Colonic mucosa (tissue), 4 donors: ENCODE measurements around the gene FAM20B. TPM values are rescaled to one million over a fixed set of nuclear protein-coding genes. Genes with fewer than 3 reads are reported as not detected.
"Not testable (repeated sequence)": the region's sequence is repeated elsewhere in the genome, so short reads cannot be mapped to it uniquely, and the experiment has no call there.

ENCODE experiments used
- DNase-seq: peaks from one replicate; pipeline ENCODE4 v3.0.0-alpha.2; 2020
- H3K27ac ChIP-seq: fragments of 200-600 bp; one replicate; pipeline ENCODE4 v1.8.0; 2021
- H3K27me3 ChIP-seq: fragments of 200-600 bp; one replicate; pipeline ENCODE4 v1.8.0; 2021
- H3K36me3 ChIP-seq: fragments of 200-600 bp; one replicate; pipeline ENCODE4 v1.8.0; 2021
- H3K4me1 ChIP-seq: fragments of 200-600 bp; one replicate; pipeline ENCODE4 v1.8.0; 2021; ENCODE audit warnings: mild to moderate bottlenecking
- H3K4me3 ChIP-seq: fragments of 200-600 bp; one replicate; pipeline ENCODE4 v1.8.0; 2021
- H3K9ac ChIP-seq, 2 donors: one replicate each; pipeline ENCODE4 v1.7.0; 2013; ENCODE audit warnings: control low read depth in 2 of 2, low read depth in 2 of 2, low read length in 2 of 2
- H3K9me3 ChIP-seq: fragments of 200-600 bp; one replicate; pipeline ENCODE4 v1.8.0; 2021
- intact Hi-C: fragments of 100-400 bp; cut with DNase I; formaldehyde crosslinking; loops from one replicate; pipeline ENCODE4 v1.14.1; 2022
- total RNA-seq, 2 donors: library from RNA; stranded (reverse); fragmentation: NEBNext Ultra II Directional in 1 of 2; extraction: Animal tissue kit (Norgen Biotek cat#: 25700) in 1 of 2; gene quantifications; one replicate each; pipeline ENCODE4 v1.2.1, GENCODE V29; 2021
- TF ChIP-seq, protein P1 (sequence below): fragments of 200-600 bp; IDR thresholded peaks from one replicate; pipeline ENCODE4 v1.8.0; 2022; ENCODE audit warnings: antibody characterized with exemption, mild to moderate bottlenecking
- donor health status: healthy.
- donor health status: DM: no; HTN: no; CAD: no.
- donor health status: DM: no; HTN: no; CAD: no.

Gene FAM20B
- total RNA-seq, 2 donors from 2014 or later = 38.9 to 45.1 TPM

GRCh38 chr1:179038528-179039281, 13.0 kb downstream of the FAM20B start:
- H3K4me1 ChIP-seq = no peaks in the 10 kb centered on the region
- H3K27ac ChIP-seq = no peak overlapping the region
- H3K27me3 ChIP-seq = no peaks in the 10 kb centered on the region
- H3K9me3 ChIP-seq = no peaks in the 10 kb centered on the region
- intact Hi-C loops = no loop called here
- no peak overlapping the region for H3K9ac ChIP-seq
- DNase-seq = no peak
- TF ChIP-seq, protein P1, sequence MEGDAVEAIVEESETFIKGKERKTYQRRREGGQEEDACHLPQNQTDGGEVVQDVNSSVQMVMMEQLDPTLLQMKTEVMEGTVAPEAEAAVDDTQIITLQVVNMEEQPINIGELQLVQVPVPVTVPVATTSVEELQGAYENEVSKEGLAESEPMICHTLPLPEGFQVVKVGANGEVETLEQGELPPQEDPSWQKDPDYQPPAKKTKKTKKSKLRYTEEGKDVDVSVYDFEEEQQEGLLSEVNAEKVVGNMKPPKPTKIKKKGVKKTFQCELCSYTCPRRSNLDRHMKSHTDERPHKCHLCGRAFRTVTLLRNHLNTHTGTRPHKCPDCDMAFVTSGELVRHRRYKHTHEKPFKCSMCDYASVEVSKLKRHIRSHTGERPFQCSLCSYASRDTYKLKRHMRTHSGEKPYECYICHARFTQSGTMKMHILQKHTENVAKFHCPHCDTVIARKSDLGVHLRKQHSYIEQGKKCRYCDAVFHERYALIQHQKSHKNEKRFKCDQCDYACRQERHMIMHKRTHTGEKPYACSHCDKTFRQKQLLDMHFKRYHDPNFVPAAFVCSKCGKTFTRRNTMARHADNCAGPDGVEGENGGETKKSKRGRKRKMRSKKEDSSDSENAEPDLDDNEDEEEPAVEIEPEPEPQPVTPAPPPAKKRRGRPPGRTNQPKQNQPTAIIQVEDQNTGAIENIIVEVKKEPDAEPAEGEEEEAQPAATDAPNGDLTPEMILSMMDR = no peak
- no peaks in the 10 kb centered on the region for H3K36me3 ChIP-seq
- H3K4me3 ChIP-seq = no peak overlapping the region

DNA sequence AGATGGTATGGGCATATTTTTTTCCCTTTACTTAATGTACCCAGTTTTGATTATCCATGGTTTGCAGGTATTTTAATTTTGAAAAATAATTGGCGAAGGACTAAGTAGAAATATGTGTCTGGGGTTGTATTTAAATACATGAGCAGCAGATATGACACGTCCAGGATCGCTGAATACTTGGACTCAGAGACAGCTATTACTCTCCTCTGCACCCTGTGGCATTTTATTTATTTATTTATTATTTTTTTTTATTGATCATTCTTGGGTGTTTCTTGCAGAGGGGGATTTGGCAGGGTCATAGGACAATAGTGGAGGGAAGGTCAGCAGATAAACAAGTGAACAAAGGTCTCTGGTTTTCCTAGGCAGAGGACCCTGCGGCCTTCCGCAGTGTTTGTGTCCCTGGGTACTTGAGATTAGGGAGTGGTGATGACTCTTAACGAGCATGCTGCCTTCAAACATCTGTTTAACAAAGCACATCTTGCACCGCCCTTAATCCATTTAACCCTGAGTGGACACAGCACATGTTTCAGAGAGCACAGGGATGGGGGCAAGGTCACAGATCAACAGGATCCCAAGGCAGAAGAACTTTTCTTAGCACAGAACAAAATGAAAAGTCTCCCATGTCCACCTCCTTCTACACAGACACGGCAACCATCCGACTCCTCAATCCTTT, 13.9 kb downstream of the FAM20B start:
- H3K9ac ChIP-seq, intact Hi-C loops, H3K9me3 ChIP-seq: not testable (repeated sequence)

GRCh38 chr1:179040175-179040551, 14.5 kb downstream of the FAM20B start:
- intact Hi-C loops, H3K4me1 ChIP-seq, H3K9me3 ChIP-seq: not testable (repeated sequence)

More for the DNA sequence above, 13.9 kb downstream of the FAM20B start:
- not testable (repeated sequence) for H3K36me3 ChIP-seq, H3K4me3 ChIP-seq, H3K4me1 ChIP-seq, H3K27ac ChIP-seq, H3K27me3 ChIP-seq, DNase-seq

DNA sequence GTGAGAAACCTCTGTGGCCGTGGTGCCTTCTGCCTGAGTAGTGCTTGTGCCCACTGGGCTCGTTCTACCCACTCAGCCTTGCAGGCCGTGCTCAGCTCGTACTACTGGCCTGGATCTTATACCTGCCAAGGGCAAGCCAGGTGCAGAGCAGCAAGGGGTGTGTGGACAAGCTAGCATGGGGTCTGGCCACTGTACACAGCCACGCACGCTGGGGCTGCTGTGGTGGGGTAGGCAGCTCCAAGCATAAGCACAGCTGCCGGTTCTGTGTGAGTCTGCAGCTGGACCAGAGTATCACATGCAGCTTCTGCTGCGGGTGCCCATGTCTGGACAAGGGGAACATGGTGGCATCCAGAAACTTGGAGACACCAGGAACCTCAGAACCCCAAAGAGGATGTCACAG, 16.4 kb downstream of the FAM20B start:
- TF ChIP-seq, protein P1 = no peak

More at GRCh38 chr1:179040175-179040551, 14.5 kb downstream of the FAM20B start:
- not testable (repeated sequence) for H3K27me3 ChIP-seq, DNase-seq, H3K27ac ChIP-seq, H3K4me3 ChIP-seq, H3K9ac ChIP-seq, H3K36me3 ChIP-seq

GRCh38 chr1:179042700-179043099, 17.0 kb downstream of the FAM20B start:
- H3K27me3 ChIP-seq = no peaks in the 10 kb centered on the region
- H3K9me3 ChIP-seq = no peaks in the 10 kb centered on the region
- TF ChIP-seq, protein P1 = no peak

More for the DNA sequence above, 16.4 kb downstream of the FAM20B start:
- Histone ChIP-seq H3K4me3 (no peak overlapping the region), H3K27me3 (no peaks in the 10 kb centered on the region), H3K27ac (no peak overlapping the region), H3K9me3 (no peaks in the 10 kb centered on the region), H3K4me1 (no peaks in the 10 kb centered on the region), H3K9ac (no peak overlapping the region), H3K36me3 (no peaks in the 10 kb centered on the region)
- intact Hi-C loops = no loop called here
- no peak for DNase-seq

GRCh38 chr1:179043266-179043665, 17.6 kb downstream of the FAM20B start:
- no peaks in the 10 kb centered on the region for H3K36me3 ChIP-seq
- H3K4me1 ChIP-seq = no peaks in the 10 kb centered on the region
- no peak overlapping the region for H3K27ac ChIP-seq
- intact Hi-C loops = no loop called here
- TF ChIP-seq, protein P1 = no peak
- no peaks in the 10 kb centered on the region for H3K9me3 ChIP-seq
- H3K27me3 ChIP-seq = no peaks in the 10 kb centered on the region
- no peak overlapping the region for H3K9ac ChIP-seq
- no peak overlapping the region for H3K4me3 ChIP-seq
- no peak for DNase-seq

More at GRCh38 chr1:179042700-179043099, 17.0 kb downstream of the FAM20B start:
- no peak overlapping the region for H3K9ac ChIP-seq
- H3K36me3 ChIP-seq = no peaks in the 10 kb centered on the region
- DNase-seq = no peak
- H3K27ac ChIP-seq = no peak overlapping the region
- no peak overlapping the region for H3K4me3 ChIP-seq
- no peaks in the 10 kb centered on the region for H3K4me1 ChIP-seq
- intact Hi-C loops = no loop called here
